ENCODE results near the gene CADM3. TPM values are rescaled to one million over a fixed set of nuclear protein-coding genes. Genes with fewer than 3 reads are reported as not detected.

Gene CADM3
- total RNA-seq, 1 donor from 2014 or later: not detected

DNA sequence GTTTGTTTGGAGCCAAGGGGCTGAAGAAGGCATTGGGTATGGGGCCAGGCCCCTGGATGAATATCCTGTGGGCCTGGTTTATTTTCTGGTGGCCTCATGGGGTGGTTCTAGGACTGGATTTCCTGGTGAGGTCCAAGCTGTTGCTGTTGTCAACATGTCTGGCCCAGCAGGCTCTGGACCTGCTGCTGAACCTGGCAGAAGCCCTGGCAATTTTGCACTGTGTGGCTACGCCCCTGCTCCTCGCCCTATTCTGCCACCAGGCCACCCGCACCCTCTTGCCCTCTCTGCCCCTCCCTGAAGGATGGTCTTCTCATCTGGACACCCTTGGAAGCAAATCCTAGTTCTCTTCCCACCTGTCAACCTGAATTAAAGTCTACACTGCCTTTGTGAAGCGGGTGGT is 34.7 kb downstream of the CADM3 start:
- H3K4me1 Mint-ChIP-seq: no peaks in the 10 kb centered on the region
- no peaks in the 10 kb centered on the region for H3K9me3 Mint-ChIP-seq
- intact Hi-C loops (cut with micrococcal nuclease): no loop called here
- H3K36me3 Mint-ChIP-seq (ENCODE audit: low read depth): no peaks in the 10 kb centered on the region
- no peak overlapping the region for H3K27ac Mint-ChIP-seq
- no peak overlapping the region for H3K4me3 Mint-ChIP-seq
- DNase-seq: no peak
- peaks cover 39% of the 10 kb centered on the region for H3K27me3 Mint-ChIP-seq

DNA sequence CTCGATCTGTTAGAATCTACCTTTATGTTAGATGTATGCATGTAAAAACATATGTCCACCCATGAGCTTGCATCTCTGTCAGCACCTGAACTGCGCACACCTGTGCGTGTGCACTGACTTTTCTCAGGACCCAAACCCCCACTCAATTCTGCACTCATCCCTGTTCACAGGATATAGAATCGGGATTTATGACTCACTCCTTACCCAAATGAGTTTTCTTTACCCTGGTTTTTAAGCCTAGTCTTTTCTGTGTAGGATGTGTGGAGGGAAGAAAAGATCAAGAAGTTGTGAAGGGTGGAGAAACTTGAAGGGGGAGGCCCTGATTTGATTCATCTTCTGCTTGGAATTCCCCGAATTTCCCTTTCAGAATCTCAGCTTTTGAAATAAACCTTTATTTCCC is 35.7 kb downstream of the CADM3 start:
- intact Hi-C loops (cut with micrococcal nuclease): no loop called here
- Mint-ChIP-seq H3K4me3 (no peak overlapping the region), H3K4me1 (peaks cover 2% of the 10 kb centered on the region), H3K27ac (no peak overlapping the region), H3K36me3 (ENCODE audit: low read depth) (no peaks in the 10 kb centered on the region), H3K9me3 (no peaks in the 10 kb centered on the region), H3K27me3 (peaks cover 34% of the 10 kb centered on the region)
- no peak for DNase-seq

DNA sequence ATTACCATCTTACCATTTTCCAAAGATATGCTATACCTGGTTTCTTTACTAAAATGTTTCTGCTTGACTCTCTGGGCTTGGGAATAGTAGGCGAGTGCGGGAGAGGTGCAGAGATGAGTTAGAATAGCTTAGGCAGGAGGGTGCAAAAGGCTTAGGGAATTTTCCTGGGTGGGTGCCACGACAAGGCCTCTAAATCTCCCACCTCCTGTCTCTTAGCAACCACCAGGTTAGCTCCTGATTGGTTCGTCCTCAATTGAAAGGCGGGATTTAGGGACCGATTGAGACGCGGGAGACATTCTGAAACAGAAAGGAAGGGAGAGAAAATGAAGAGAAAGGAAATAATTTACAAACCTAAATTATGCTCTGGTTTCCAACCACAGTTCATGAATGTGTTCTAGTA is 36.4 kb downstream of the CADM3 start:
- intact Hi-C loops (cut with micrococcal nuclease): no loop called here
- H3K36me3 Mint-ChIP-seq (ENCODE audit: low read depth): no peaks in the 10 kb centered on the region
- peaks cover 34% of the 10 kb centered on the region for H3K27me3 Mint-ChIP-seq
- no peak overlapping the region for H3K27ac Mint-ChIP-seq
- peaks cover 2% of the 10 kb centered on the region for H3K4me1 Mint-ChIP-seq
- H3K4me3 Mint-ChIP-seq: no peak overlapping the region
- DNase-seq: no peak
- no peaks in the 10 kb centered on the region for H3K9me3 Mint-ChIP-seq

DNA sequence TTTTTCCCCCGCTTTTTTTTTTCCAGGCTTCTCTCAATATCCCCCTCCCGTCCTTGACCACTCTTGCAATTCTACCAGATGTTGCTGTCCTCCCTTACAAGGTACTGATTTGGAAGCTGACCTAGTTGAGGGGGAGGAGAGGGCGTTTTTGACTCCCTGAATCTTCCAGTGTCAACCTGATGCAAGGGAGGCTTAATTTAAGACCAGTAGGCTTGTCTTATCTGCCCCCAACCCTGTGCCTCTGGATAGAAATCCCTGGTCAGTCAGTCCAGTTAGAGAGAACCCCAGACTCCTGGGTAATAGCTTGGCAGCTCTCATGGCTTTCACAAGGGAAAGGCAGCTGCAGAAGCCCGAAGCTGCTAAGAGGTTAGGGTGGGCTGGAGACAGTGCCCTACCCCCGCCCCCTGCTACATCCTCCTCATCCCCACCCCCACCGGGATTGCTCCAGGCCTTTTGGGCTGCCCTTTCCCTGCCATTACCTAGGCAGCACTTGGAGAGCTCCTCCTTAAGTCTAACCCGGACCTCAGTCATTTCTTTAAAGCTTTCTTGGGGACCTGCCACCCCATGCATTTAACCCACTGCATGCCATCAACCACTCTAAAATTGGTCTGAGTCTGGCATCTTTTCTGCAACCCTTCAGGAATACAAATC is 36.9 kb downstream of the CADM3 start:
- H3K36me3 Mint-ChIP-seq (ENCODE audit: low read depth): no peaks in the 10 kb centered on the region

DNA sequence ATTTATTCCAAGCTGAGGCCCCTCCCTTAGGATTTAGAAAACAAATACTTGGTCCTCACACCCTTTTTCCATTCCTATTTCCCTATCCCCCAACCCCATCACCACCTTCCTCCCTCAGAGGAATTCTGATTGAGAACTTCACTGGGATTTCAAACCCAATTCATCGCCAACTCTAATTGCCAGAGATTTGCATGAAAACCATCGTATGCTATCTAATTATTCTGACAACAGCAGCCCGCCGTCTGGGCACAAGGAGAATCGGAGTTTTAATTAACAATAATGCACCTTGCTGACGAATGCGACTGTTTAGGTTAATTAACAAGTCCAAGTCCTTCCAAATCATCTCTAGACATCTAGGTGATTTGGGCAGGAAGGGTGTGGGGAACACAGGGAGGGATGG is 37.6 kb downstream of the CADM3 start:
- peaks cover 2% of the 10 kb centered on the region for H3K4me1 Mint-ChIP-seq
- no peak overlapping the region for H3K4me3 Mint-ChIP-seq
- H3K27ac Mint-ChIP-seq: no peak overlapping the region
- no peaks in the 10 kb centered on the region for H3K36me3 Mint-ChIP-seq (ENCODE audit: low read depth)
- H3K9me3 Mint-ChIP-seq: no peaks in the 10 kb centered on the region
- peaks cover 33% of the 10 kb centered on the region for H3K27me3 Mint-ChIP-seq
- intact Hi-C loops (cut with micrococcal nuclease): no loop called here
- DNase-seq: no peak

More for the DNA sequence above, 36.9 kb downstream of the CADM3 start:
- peaks cover 2% of the 10 kb centered on the region for H3K4me1 Mint-ChIP-seq
- no peak for DNase-seq
- intact Hi-C loops (cut with micrococcal nuclease): no loop called here
- no peak overlapping the region for H3K4me3 Mint-ChIP-seq
- peaks cover 33% of the 10 kb centered on the region for H3K27me3 Mint-ChIP-seq
- no peak overlapping the region for H3K27ac Mint-ChIP-seq
- no peaks in the 10 kb centered on the region for H3K9me3 Mint-ChIP-seq

DNA sequence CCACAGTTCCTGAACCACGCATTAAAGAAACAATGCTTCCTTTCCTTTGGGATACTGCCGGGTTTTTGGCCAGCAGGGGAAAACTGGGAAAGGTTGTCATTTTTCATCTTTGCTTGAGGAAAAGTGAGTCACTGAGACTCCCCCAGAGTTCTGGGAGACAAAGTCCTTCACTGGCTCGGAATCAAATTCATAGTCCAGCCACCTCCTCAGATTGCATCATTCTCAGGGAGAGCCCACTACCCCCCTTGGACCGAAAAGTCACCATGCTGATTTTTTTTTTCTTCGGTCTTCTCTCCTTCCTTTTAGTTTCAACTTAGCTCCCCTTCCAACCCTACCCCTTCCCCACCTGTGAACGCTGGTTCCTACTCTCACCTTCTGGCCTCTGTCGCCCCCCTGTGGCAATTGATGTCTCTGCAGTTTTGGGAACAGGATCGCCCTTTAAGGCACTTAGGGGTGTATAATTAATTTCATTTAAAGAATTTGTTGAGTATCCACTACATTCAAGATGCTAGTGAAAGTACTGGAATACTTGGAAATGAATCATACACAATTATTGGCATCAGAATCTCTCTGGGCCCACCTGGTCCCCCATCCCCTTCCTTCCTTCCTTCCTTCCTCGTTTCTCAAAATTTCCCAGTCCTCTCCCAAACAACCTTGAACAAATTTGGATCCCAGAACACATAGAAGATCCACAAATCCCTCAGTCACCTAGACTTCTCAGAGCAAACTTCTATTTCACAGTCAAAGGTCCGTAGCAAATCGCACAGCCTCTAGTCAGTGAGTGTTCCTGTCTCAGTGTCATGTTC is 40.1 kb downstream of the CADM3 start:
- no peak overlapping the region for H3K4me3 Mint-ChIP-seq

DNA sequence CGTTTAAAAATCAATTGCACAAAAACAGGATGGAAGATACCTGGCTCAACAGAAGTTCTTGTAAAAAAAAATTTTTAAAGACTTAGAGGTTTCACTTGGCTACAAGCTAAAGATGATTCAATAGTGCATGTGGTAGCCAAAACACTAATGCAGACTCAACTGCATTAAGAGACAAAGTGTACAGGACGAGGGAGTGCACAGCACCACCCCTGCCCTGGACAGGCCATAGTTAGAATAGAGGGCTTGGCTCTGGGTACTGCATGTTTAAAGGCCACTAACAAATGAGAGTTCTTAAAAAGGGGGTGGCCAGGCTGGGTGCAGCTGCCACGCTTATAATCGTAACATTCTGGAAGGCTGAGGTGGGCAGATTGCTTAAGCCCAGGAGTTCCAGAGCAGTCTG is 41.2 kb downstream of the CADM3 start:
- peaks cover 30% of the 10 kb centered on the region for H3K27me3 Mint-ChIP-seq
- intact Hi-C loops (cut with micrococcal nuclease): loop anchor here (5.0 kb wide), 1 partner anchor 705 kb away; no protein-coding TSS in a partner anchor
- no peak overlapping the region for H3K4me3 Mint-ChIP-seq
- DNase-seq: no peak
- H3K36me3 Mint-ChIP-seq (ENCODE audit: low read depth): no peaks in the 10 kb centered on the region
- H3K9me3 Mint-ChIP-seq: no peaks in the 10 kb centered on the region
- H3K4me1 Mint-ChIP-seq: peaks cover 2% of the 10 kb centered on the region
- H3K27ac Mint-ChIP-seq: no peak overlapping the region

More for the DNA sequence above, 40.1 kb downstream of the CADM3 start:
- peaks cover 2% of the 10 kb centered on the region for H3K4me1 Mint-ChIP-seq
- DNase-seq: peak; percentile 83
- no peaks in the 10 kb centered on the region for H3K9me3 Mint-ChIP-seq
- intact Hi-C loops (cut with micrococcal nuclease): loop anchor here (1.0 to 5.0 kb wide), 3 partner anchors 50 to 704 kb away; no protein-coding TSS in a partner anchor
- H3K27me3 Mint-ChIP-seq: peaks cover 32% of the 10 kb centered on the region
- H3K27ac Mint-ChIP-seq: no peak overlapping the region
- H3K36me3 Mint-ChIP-seq (ENCODE audit: low read depth): no peaks in the 10 kb centered on the region

DNA sequence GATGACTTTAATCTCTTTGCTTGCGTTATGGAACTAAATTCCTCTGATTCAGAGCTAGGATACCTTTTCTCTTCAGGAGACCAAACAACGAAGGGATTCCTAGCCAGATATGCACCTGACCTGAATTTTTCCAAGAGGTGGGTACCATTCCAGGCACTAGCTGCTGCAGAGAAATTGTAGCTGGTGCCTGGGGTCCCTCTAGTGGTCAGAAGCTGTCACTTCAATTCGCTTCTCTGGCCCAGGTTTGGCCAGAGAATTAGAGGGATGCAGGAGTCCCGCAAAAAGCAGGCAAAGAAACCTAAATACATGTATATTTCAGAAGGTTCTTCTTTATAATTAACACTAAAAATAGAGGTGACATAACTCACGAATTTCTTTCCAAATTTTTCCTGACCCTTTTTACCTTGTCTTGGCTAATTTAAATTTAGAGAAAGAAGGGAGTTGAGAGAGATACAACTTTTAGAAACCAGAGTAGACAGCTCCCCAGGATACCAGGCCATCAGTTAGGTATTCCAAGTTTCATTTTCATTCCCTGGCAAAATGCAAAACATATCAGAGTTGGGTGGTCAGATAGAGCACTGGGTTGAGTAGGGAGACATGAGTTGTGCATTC is 42.8 kb downstream of the CADM3 start:
- intact Hi-C loops (cut with micrococcal nuclease): loop anchor here (5.0 kb wide), 1 partner anchor 707 kb away; no protein-coding TSS in a partner anchor
- peak; percentile 77 for DNase-seq
- Mint-ChIP-seq H3K27me3 (peaks cover 19% of the 10 kb centered on the region), H3K4me3 (no peak overlapping the region), H3K4me1 (peaks cover 2% of the 10 kb centered on the region), H3K27ac (no peak overlapping the region), H3K36me3 (ENCODE audit: low read depth) (no peaks in the 10 kb centered on the region), H3K9me3 (no peaks in the 10 kb centered on the region)

DNA sequence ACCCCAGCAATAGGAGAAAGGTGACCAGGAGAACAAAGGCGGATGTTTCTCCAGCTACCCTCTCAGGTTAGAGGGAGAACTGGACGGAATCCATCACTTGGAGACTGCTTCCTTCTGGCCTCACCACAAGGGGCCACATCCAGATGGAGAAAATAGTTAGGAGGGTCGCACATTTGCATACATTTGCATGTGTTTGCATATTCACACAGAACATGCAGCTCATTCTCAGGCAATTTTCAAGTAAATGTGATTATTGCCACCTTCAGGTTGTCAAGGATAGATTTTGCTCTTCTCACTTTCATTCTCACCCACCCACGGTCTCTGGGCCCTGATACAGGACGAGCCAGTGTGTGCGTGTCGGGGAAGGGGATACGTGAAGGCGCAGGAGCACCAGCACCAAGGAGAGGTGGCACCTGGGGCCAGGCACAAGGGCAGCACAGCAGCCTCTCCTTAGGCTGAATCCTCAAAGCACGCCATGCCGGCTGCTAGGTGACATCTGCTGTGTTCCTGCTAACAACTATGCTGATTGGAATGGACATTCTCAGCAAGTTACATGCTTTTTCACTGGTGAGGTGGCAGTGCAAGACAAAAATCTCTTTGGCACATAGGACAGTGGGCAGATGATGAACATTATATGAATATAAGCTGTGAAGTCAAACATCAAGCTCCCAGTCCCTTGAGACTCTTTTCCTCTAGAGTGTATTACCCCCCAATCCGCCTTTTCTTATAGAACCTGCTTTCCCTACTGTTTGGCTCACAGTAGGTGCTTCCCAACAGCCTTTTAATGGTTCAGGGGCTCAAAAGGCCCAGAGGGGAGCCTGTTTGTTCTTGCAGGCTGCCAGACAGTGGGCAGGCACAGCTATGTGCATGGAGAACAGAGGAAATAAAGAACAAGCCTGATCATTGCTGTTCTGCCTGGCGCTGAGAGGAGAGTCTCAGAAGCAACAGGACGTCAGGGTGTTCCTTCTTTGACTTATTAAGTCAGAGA is 47.5 kb downstream of the CADM3 start:
- H3K27me3 Mint-ChIP-seq: peaks cover 9% of the 10 kb centered on the region
- intact Hi-C loops (cut with micrococcal nuclease): no loop called here
- H3K4me3 Mint-ChIP-seq: no peak overlapping the region
- H3K36me3 Mint-ChIP-seq (ENCODE audit: low read depth): no peaks in the 10 kb centered on the region
- DNase-seq: no peak
- no peaks in the 10 kb centered on the region for H3K9me3 Mint-ChIP-seq
- no peak overlapping the region for H3K27ac Mint-ChIP-seq
- H3K4me1 Mint-ChIP-seq: no peaks in the 10 kb centered on the region

DNA sequence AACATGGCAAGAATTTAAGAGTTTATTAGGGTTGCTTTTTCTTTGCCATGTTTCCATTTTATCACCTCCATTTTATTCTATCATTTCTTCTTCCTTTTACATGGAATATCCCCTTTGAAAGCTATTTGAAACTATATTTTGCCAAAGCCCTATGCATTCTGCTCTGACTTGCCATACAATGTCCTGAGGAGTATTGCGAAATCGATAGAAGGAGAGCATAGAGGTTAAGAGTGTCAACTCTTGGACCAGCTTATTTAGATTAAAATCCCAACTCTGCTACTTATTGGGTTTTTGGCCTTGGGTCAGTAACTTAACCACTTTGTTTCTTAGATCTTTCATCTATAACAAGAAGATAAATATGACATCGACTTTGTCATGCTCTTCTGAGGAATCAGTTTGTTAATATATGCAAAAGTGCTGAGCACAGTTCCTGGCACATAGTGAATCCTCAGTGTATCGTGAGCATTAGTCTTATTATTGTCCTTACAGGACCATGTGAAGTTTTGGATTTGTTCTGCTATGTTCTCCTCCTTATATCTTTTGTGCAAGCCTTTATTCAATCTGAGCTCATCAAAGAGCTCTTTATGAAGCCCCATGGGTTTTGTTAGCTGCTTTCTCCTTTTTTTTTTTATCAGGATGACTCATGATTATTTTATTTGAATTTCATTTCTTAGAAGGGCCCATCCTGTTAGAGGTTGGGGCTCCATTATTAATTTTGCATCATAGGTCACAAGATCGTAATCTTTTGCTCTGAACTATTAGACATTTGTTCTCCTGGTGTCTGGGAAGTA is 50.9 kb downstream of the CADM3 start:
- H3K36me3 Mint-ChIP-seq (ENCODE audit: low read depth): no peaks in the 10 kb centered on the region
- no peak overlapping the region for H3K27ac Mint-ChIP-seq
- no peak overlapping the region for H3K4me3 Mint-ChIP-seq
- DNase-seq: peak; percentile 28
- intact Hi-C loops (cut with micrococcal nuclease): no loop called here
- no peaks in the 10 kb centered on the region for H3K9me3 Mint-ChIP-seq
- no peaks in the 10 kb centered on the region for H3K4me1 Mint-ChIP-seq
- peaks cover 2% of the 10 kb centered on the region for H3K27me3 Mint-ChIP-seq

DNA sequence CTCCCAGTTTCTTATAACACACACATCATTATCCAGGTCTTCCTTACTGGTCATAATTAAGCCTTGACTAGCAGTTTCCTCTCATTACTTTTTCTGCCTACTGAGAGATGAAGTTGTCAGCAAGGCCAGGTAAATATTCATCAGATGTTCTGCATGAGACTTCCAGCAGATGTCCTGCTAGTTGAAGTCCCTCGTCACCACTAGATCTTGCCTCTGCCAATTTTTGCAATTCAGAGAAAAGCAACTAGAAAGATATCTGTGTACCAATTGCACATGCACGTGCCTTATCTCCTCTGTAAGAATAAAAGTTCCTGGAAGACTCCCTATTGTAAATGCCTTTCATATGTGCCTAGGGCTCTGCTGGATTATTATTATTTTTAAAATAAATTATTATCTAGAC is 51.6 kb downstream of the CADM3 start:
- Mint-ChIP-seq H3K4me1 (no peaks in the 10 kb centered on the region), H3K27ac (no peak overlapping the region), H3K9me3 (no peaks in the 10 kb centered on the region), H3K36me3 (ENCODE audit: low read depth) (no peaks in the 10 kb centered on the region), H3K27me3 (peaks cover 2% of the 10 kb centered on the region), H3K4me3 (no peak overlapping the region)
- DNase-seq: peak; percentile 21
- intact Hi-C loops (cut with micrococcal nuclease): no loop called here

DNA sequence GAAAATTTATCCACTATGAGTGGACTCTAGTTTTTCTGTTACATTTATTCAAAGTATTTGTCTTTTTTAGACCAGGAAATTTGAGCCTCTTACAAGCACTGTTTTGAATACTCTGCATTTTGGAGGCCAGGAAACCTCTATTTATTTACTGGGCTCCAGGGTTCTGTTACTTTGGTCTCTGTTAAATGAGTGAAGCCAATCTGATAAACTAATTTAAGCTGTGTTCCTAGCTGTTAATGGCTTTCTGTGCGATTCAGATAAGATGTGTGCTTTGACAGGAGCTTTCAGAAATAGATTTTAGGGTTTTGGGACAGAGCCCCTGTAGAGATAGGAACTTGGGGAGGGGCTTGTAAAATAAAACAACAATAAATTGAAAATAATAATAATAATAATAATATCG is 57.1 kb downstream of the CADM3 start:
- no peak overlapping the region for H3K4me3 Mint-ChIP-seq
- H3K9me3 Mint-ChIP-seq: no peaks in the 10 kb centered on the region
- H3K4me1 Mint-ChIP-seq: no peaks in the 10 kb centered on the region
- intact Hi-C loops (cut with micrococcal nuclease): no loop called here
- no peaks in the 10 kb centered on the region for H3K36me3 Mint-ChIP-seq (ENCODE audit: low read depth)
- H3K27ac Mint-ChIP-seq: no peak overlapping the region
- H3K27me3 Mint-ChIP-seq: peaks cover 2% of the 10 kb centered on the region
- DNase-seq: no peak

All from activated CD4-positive, alpha-beta T cell treated with anti-CD3 and anti-CD28 coated beads, Interleukin-2, amount 10 ng/mL, durations not matched to agents 24 days and 14 days (primary cell).